Natural killer cell (primary cell): Measurements from ENCODE around the gene POLR3GL. TPM values are rescaled to one million over a fixed set of nuclear protein-coding genes. Genes with fewer than 3 reads are reported as not detected.

Source experiments
- ATAC-seq, 3 donors: fragments of 150-1000 bp in 2 of 3; fragments of 200-7000 bp in 1 of 3; cut with Tn5 transposase; 1 replicate in 1 of 3; 2 replicates in 2 of 3; pipeline ENCODE4 v1.10.0; 2021; ENCODE audit warnings: mild to moderate bottlenecking in 2 of 3, moderate library complexity in 2 of 3
- DNase-seq, 2 donors: peaks; one replicate each; pipeline versions ENCODE4 v3.0.0 to v3.0.0-alpha.2; 2013 to 2021; ENCODE audit warnings: mixed read lengths in 1 of 2
- H3K27ac ChIP-seq: one replicate; pipeline ENCODE4 v1.5.1; 2013; ENCODE audit warnings: mild to moderate bottlenecking, low read length
- H3K27me3 ChIP-seq: one replicate; pipeline ENCODE4 v1.6.1; 2013; ENCODE audit warnings: low read length; ENCODE audit not compliant: control insufficient read depth, insufficient read depth
- H3K36me3 ChIP-seq: one replicate; pipeline ENCODE4 v1.6.1; 2013; ENCODE audit warnings: low read length; ENCODE audit not compliant: control insufficient read depth, insufficient read depth
- H3K4me1 ChIP-seq: one replicate; pipeline ENCODE4 v1.6.1; 2013; ENCODE audit warnings: low read length; ENCODE audit not compliant: control insufficient read depth, insufficient read depth
- H3K4me3 ChIP-seq: one replicate; pipeline ENCODE4 v1.5.1; 2013; ENCODE audit warnings: low read length
- H3K9me3 ChIP-seq: one replicate; pipeline ENCODE4 v1.6.1; 2013; ENCODE audit warnings: low read length; ENCODE audit not compliant: control insufficient read depth, insufficient read depth
- H3K27ac Mint-ChIP-seq, 2 donors: one replicate each; pipeline ENCODE4 v1.8.0; 2022; ENCODE audit warnings: mild to moderate bottlenecking in 2 of 2, mixed read lengths in 2 of 2, moderate library complexity in 1 of 2
- H3K27me3 Mint-ChIP-seq, 2 donors: one replicate each; pipeline ENCODE4 v1.8.0; 2022; ENCODE audit warnings: low read depth in 2 of 2, mixed read lengths in 2 of 2
- H3K36me3 Mint-ChIP-seq: one replicate; pipeline ENCODE4 v1.8.0; 2022; ENCODE audit warnings: mixed read lengths
- H3K4me1 Mint-ChIP-seq, 2 donors: one replicate each; pipeline ENCODE4 v1.8.0; 2022; ENCODE audit warnings: mixed read lengths in 2 of 2
- H3K4me3 Mint-ChIP-seq: one replicate; pipeline ENCODE4 v1.8.0; 2022; ENCODE audit warnings: mild to moderate bottlenecking, moderate library complexity, mixed read lengths
- H3K9me3 Mint-ChIP-seq, 2 donors: one replicate each; pipeline ENCODE4 v1.8.0; 2022; ENCODE audit warnings: mixed read lengths in 2 of 2
- CTCF ChIP-seq: fragments of 200-600 bp; IDR thresholded peaks from one replicate; pipeline ENCODE4 v1.8.0; 2022; ENCODE audit warnings: antibody characterized with exemption
- WGBS: methylation state at CpG from one replicate; pipeline ENCODE4 v1.1.7; 2013; ENCODE audit warnings: missing lambda C conversion rate; ENCODE audit not compliant: insufficient coverage; 5-methylcytosine and 5-hydroxymethylcytosine counted together
- intact Hi-C: fragments of 100-400 bp; cut with micrococcal nuclease; formaldehyde crosslinking; loops from one replicate; pipeline ENCODE4 v1.14.2; 2022
- total RNA-seq, 4 donors: library from RNA; stranded (reverse); fragments of 120-200 nt in 1 of 4; gene quantifications; one replicate each; pipeline versions ENCODE4 v1.2.3 to v1.2.4, GENCODE V29; 2013 to 2022

POLR3GL gene
- total RNA-seq, 3 donors from 2014 or later (not counting 1 experiment from before 2014, with no cell fraction given), result 34.9 to 37.5 (median 37.4) TPM

DNA sequence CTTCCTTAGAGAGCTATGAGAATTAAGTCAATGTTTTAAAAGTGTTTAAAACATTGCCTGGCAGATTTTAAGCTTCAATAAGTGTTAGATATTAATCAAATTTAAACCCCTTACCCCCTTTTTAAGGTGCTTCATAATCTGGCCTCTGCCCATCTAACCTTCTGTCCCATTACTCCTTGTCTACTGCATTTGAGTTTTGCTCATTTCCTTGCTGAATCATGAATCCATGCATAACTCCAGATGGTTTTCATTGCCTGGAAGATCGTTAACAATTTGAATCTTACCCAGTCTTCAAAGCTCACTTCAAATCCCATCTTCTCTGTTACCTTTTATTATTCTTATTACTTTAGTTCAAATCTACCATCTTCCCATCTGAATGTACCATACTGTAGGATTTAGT lies 52.4 kb downstream of the POLR3GL start:
- Mint-ChIP-seq H3K27me3 (peaks cover 28 to 45% of the 10 kb centered on the region in 2 donors), H3K36me3 (no peaks in the 10 kb centered on the region)

DNA sequence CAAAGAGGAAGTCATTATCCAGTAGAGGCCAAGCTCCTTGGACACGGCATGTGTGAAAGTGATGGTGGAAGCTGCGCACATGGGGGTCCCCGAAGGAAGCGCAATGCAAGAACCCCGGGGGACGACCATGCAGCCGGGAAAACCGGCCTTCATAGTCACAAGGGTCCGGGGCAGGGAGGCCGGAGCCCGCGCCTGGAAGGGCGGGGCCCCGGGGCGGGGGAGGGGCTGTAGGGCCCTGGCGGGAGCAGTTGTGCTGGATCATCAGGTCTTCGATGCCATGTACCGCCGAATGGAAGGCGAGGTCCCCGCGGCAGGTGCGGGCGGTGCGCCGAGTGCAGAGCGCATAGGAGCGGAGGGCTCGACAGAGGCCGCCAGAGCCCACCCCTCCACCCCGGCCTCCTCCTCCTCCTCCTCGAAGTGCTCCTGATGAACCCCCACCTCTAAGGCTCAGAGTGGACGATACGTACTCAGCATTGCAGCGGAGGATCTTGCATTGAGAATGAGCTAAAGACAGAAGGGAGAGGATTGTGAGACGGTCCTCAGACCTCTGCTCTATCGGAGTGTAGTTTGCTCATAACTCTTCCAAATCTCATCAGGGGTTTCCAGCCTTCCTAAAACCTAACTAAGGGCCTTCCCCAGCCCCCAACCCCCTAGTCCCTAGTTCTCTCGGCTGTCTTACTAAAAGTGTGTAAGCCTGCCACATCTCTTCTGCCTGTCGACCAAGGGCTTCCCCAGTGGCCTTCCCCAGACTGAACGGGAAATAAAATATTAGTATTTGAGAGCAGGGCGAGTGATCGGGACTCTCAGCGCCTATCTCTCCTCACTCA lies 55.0 kb downstream of the POLR3GL start:
- Histone ChIP-seq H3K4me1 (peaks cover 4% of the 10 kb centered on the region), H3K27ac (no peak overlapping the region), H3K36me3 (no peaks in the 10 kb centered on the region), H3K27me3 (peaks cover 21% of the 10 kb centered on the region), H3K4me3 (no peak overlapping the region), H3K9me3 (no peaks in the 10 kb centered on the region)
- no peak for DNase-seq
- WGBS, result 20% methylated on average over 43 of the region's 43 CpGs
- H3K4me3 Mint-ChIP-seq, result no peak overlapping the region
- H3K4me1 Mint-ChIP-seq, result no peaks in the 10 kb centered on the region
- TF ChIP-seq CTCF, result no peak
- peaks cover 32 to 49% of the 10 kb centered on the region in 2 donors for H3K27me3 Mint-ChIP-seq
- intact Hi-C loops, result no loop called here
- H3K36me3 Mint-ChIP-seq, result no peaks in the 10 kb centered on the region
- no peak overlapping the region for H3K27ac Mint-ChIP-seq
- peak in 1 of 3 donors; percentile 17 for ATAC-seq
- no peaks in the 10 kb centered on the region for H3K9me3 Mint-ChIP-seq

More for the DNA sequence above, 52.4 kb downstream of the POLR3GL start:
- ATAC-seq (no peak), DNase-seq (no peak)
- Mint-ChIP-seq H3K27ac (no peak overlapping the region), H3K4me3 (no peak overlapping the region), H3K9me3 (no peaks in the 10 kb centered on the region), H3K4me1 (peaks cover 0 to 6% of the 10 kb centered on the region in 2 donors)
- H3K9me3 ChIP-seq, result no peaks in the 10 kb centered on the region
- TF ChIP-seq CTCF, result no peak
- intact Hi-C loops, result no loop called here
- no peaks in the 10 kb centered on the region for H3K36me3 ChIP-seq
- peaks cover 21% of the 10 kb centered on the region for H3K27me3 ChIP-seq
- WGBS, result 88% methylated on average over 1 of the region's 1 CpG
- H3K4me1 ChIP-seq, result peaks cover 4% of the 10 kb centered on the region
- no peak overlapping the region for H3K27ac ChIP-seq
- no peak overlapping the region for H3K4me3 ChIP-seq

DNA sequence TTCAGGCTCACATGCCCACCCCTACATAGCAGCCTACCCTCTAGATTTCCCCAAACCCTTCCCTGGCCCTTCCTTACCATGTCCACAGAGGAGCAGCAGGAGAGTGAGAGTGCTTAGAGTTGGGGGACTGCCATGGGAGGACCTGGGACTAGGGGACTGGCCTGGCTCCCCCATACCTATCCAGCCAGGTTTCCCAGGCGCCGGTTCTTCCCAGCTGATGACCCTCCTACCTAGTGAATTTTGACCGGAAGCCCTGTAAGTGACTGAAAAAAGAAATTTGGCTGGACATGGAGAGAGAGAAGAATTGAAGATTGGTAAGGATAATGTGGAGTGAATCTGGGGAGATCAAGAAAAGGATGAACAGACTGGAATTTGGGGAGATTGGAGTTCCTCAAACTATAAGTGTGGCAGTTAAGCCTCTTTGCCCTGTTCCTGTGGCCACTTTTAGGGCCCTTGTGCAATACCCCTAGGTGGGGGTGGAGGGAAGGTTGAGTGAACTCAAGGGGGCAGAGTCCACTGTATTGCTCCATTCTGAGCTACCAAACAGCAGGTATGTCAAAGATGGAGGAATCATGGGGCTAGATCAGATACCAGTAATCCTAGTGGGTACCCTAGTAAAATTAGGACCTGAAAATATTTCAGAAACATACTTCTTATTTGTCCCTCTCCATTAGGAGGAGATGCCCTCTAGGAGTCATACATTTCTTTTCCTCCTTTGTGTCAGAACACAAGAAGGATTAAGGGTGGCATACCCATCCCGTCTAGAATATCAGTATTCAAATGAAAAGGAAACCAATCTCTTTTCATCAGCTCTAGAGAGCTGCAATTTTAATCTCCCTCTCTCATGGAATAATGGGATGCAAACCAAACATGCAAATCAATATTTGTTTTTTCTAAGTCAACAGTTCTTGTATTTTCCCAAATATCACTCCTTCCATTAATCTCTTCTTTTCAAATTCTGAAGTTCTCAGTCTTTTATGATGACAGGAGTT lies 55.9 kb downstream of the POLR3GL start:
- TF ChIP-seq CTCF, result no peak
- DNase-seq (no peak), ATAC-seq (no peak)
- no peaks in the 10 kb centered on the region for H3K9me3 ChIP-seq
- peaks cover 35 to 54% of the 10 kb centered on the region in 2 donors for H3K27me3 Mint-ChIP-seq
- peaks cover 4% of the 10 kb centered on the region for H3K4me1 ChIP-seq
- H3K27ac ChIP-seq, result no peak overlapping the region
- intact Hi-C loops, result no loop called here
- no peaks in the 10 kb centered on the region for H3K9me3 Mint-ChIP-seq
- peaks cover 23% of the 10 kb centered on the region for H3K27me3 ChIP-seq
- 87% methylated on average over 4 of the region's 4 CpGs for WGBS
- H3K36me3 ChIP-seq, result no peaks in the 10 kb centered on the region
- H3K4me1 Mint-ChIP-seq, result no peaks in the 10 kb centered on the region
- no peak overlapping the region for H3K27ac Mint-ChIP-seq
- H3K4me3 Mint-ChIP-seq, result no peak overlapping the region
- no peaks in the 10 kb centered on the region for H3K36me3 Mint-ChIP-seq
- no peak overlapping the region for H3K4me3 ChIP-seq
